ENCODE results near the gene CACNA1I. TPM values are rescaled to one million over a fixed set of nuclear protein-coding genes. Genes with fewer than 3 reads are reported as not detected.

CACNA1I gene
- total and polyA plus RNA-seq, 2 donors (not counting 1 experiment from before 2014, with no cell fraction given) = 0.07 to 0.25 TPM

DNA sequence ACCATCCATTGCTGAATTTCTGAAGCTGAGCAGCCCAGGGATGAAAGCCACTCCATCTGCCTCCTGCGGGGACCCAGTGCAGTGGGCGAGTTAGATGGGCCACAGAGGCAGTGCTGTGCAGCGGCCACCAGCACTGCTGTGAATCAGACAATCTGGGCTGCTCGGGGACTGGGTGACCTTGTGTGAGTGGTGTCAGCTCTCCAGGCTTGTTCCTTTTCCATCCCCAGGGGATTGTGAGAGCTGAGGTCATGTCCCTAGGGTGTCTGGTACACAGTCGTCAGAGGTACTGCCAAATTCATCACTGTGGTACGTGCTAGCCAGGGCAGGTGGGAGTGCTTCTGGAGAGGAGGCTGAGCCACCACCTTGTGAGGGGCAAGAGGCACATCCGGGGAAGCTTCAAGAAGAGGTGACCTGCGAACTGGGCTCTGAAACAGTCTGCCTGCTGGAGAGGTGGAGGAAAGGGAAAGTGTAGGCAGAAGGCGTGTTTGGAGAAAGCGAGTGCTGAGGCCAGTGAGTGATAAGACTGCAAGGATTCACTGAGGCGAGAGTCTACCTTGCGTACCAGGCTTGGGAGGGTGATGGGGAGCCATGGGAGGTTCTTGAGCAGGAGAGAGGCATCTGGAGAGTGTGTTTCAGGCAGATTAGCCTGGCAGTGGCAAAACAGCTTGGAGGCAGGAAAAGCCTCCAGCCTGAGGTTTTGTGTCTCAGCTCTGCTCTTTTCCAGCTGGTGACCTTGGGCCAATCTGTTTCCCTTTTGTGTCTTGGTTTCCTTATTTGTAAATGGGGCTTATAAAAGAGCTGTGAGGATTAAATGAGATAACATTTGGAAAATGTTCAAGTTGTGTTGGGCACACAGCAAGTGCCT lies 22.7 kb downstream of the CACNA1I start:
- H3K4me3 Mint-ChIP-seq = no peak overlapping the region

DNA sequence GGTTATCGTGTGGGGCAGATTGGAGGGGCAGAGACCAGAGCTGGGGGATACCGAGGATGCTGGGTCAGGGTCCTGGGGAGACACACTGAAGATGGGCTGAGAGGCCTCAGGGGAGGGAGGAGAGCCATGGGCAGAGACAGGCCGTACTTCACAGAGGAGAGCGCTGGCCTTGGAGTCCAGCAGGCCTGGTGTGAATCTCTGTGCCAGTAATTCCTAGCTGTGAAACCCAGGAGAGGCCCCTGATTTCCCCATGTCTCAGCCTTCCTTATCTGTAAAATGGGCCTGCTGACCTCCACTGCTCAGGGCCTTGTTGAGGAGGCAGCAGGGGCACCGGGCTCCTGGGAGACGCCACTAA lies 23.4 kb downstream of the CACNA1I start:
- Histone ChIP-seq H3K27me3 (replicated peaks in 1 of 4; ENCODE audit: control extremely low read depth in 1 of 4, control insufficient read depth in 3 of 4, insufficient read depth in 4 of 4, low read length in 3 of 4) (peaks cover 0 to 47% (median 12%) of the 10 kb centered on the region in 4 experiments), H3K27ac (ENCODE audit: low read length in 2 of 2) (no peak overlapping the region), H4K20me1 (ENCODE audit: control insufficient read depth, insufficient read depth, low read length, poor library complexity, severe bottlenecking) (no peaks in the 10 kb centered on the region), H3K4me1 (ENCODE audit: control insufficient read depth in 2 of 2, insufficient read depth in 2 of 2, low read length in 2 of 2) (peaks cover 8 to 10% of the 10 kb centered on the region in 2 donors), H3K4me2 (replicated peaks; ENCODE audit: low read depth, low read length, poor library complexity, severe bottlenecking) (no peak overlapping the region), H3K9me3 (ENCODE audit: control extremely low read depth in 1 of 3, control insufficient read depth in 2 of 3, insufficient read depth in 1 of 3, low read length in 2 of 3) (peaks cover 0 to 15% (median 0%) of the 10 kb centered on the region in 3 donors), H3K9ac (ENCODE audit: low read length) (no peak overlapping the region), H3K4me3 (ENCODE audit: control extremely low read depth in 1 of 5, extremely low read depth in 1 of 5, insufficient read depth in 1 of 5, low read depth in 2 of 5, low read length in 4 of 5) (no peak overlapping the region), H3K79me2 (ENCODE audit: control insufficient read depth, insufficient read depth, low read length) (no peaks in the 10 kb centered on the region), H2AFZ (ENCODE audit: insufficient read depth, low read depth, low read length, poor library complexity, severe bottlenecking) (no peak overlapping the region), H3K36me3 (replicated peaks in 1 of 2; ENCODE audit: control extremely low read depth in 1 of 2, control insufficient read depth in 1 of 2, extremely low read depth in 1 of 2, insufficient read depth in 2 of 2, low read length in 1 of 2) (no peaks in the 10 kb centered on the region)
- 63% methylated on average over 6 of the region's 6 CpGs for WGBS (ENCODE audit: insufficient coverage)
- DNase-seq (no peak), ATAC-seq (ENCODE audit: low read depth) (no peak)
- Mint-ChIP-seq H3K9me3 (ENCODE audit: insufficient read depth) (no peaks in the 10 kb centered on the region), H3K4me3 (no peak overlapping the region), H3K4me1 (peaks cover 11% of the 10 kb centered on the region), H3K27ac (no peak overlapping the region), H3K27me3 (peaks cover 38% of the 10 kb centered on the region)
- TF ChIP-seq, protein P1, sequence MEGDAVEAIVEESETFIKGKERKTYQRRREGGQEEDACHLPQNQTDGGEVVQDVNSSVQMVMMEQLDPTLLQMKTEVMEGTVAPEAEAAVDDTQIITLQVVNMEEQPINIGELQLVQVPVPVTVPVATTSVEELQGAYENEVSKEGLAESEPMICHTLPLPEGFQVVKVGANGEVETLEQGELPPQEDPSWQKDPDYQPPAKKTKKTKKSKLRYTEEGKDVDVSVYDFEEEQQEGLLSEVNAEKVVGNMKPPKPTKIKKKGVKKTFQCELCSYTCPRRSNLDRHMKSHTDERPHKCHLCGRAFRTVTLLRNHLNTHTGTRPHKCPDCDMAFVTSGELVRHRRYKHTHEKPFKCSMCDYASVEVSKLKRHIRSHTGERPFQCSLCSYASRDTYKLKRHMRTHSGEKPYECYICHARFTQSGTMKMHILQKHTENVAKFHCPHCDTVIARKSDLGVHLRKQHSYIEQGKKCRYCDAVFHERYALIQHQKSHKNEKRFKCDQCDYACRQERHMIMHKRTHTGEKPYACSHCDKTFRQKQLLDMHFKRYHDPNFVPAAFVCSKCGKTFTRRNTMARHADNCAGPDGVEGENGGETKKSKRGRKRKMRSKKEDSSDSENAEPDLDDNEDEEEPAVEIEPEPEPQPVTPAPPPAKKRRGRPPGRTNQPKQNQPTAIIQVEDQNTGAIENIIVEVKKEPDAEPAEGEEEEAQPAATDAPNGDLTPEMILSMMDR (IDR thresholded peaks at IDR 0.05) = no peak
- TF ChIP-seq EZH2 (IDR thresholded peaks at IDR 0.05; ENCODE audit: borderline replicate concordance, insufficient read depth, low read depth, low read length, poor library complexity, severe bottlenecking) = no peak
- intact Hi-C loops (cut with micrococcal nuclease) = no loop called here
- POLR2A ChIA-PET = no interaction called here
- CTCF ChIA-PET = no interaction called here

More for the DNA sequence above, 22.7 kb downstream of the CACNA1I start:
- ChIA-PET POLR2A (no interaction called here), CTCF (no interaction called here)
- no peak overlapping the region for H3K9ac ChIP-seq (ENCODE audit: low read length)
- TF ChIP-seq, protein P1 (IDR thresholded peaks at IDR 0.05) = no peak
- peaks cover 0 to 12% (median 0%) of the 10 kb centered on the region in 3 donors for H3K9me3 ChIP-seq (ENCODE audit: control extremely low read depth in 1 of 3, control insufficient read depth in 2 of 3, insufficient read depth in 1 of 3, low read length in 2 of 3)
- no peak for DNase-seq
- H3K4me1 ChIP-seq (ENCODE audit: control insufficient read depth in 2 of 2, insufficient read depth in 2 of 2, low read length in 2 of 2) = peaks cover 3 to 6% of the 10 kb centered on the region in 2 donors
- peak overlapping the region; percentile 54 for H3K27ac Mint-ChIP-seq
- H3K79me2 ChIP-seq (ENCODE audit: control insufficient read depth, insufficient read depth, low read length) = no peaks in the 10 kb centered on the region
- no peaks in the 10 kb centered on the region for H4K20me1 ChIP-seq (ENCODE audit: control insufficient read depth, insufficient read depth, low read length, poor library complexity, severe bottlenecking)
- H3K27ac ChIP-seq (ENCODE audit: low read length in 2 of 2) = no peak overlapping the region
- 69% methylated on average over 12 of the region's 12 CpGs for WGBS (ENCODE audit: insufficient coverage)
- H2AFZ ChIP-seq (ENCODE audit: insufficient read depth, low read depth, low read length, poor library complexity, severe bottlenecking) = no peak overlapping the region
- no peaks in the 10 kb centered on the region for H3K9me3 Mint-ChIP-seq (ENCODE audit: insufficient read depth)
- H3K4me1 Mint-ChIP-seq = peaks cover 7% of the 10 kb centered on the region
- intact Hi-C loops (cut with micrococcal nuclease) = no loop called here
- H3K27me3 ChIP-seq (replicated peaks in 1 of 4; ENCODE audit: control extremely low read depth in 1 of 4, control insufficient read depth in 3 of 4, insufficient read depth in 4 of 4, low read length in 3 of 4) = peaks cover 0 to 41% (median 10%) of the 10 kb centered on the region in 4 experiments
- no peak overlapping the region for H3K4me2 ChIP-seq (replicated peaks; ENCODE audit: low read depth, low read length, poor library complexity, severe bottlenecking)
- peaks cover 34% of the 10 kb centered on the region for H3K27me3 Mint-ChIP-seq
- no peak overlapping the region for H3K4me3 ChIP-seq (ENCODE audit: control extremely low read depth in 1 of 5, extremely low read depth in 1 of 5, insufficient read depth in 1 of 5, low read depth in 2 of 5, low read length in 4 of 5)
- H3K36me3 ChIP-seq (replicated peaks in 1 of 2; ENCODE audit: control extremely low read depth in 1 of 2, control insufficient read depth in 1 of 2, extremely low read depth in 1 of 2, insufficient read depth in 2 of 2, low read length in 1 of 2) = no peaks in the 10 kb centered on the region
- peak; percentile 37 for ATAC-seq (ENCODE audit: low read depth)

Measured in B cell (primary cell).